NCI-H2081 treated with DMSO at 0.1 percent for 48 hours (cell line): Measurements from ENCODE around the gene PNPLA6.
"Not testable (repeated sequence)": the region's sequence is repeated elsewhere in the genome, so short reads cannot be mapped to it uniquely, and the experiment has no call there.

Source experiments
- DNase-seq: peaks from one replicate; lab custom pipeline; 2025; lab: John Stamatoyannopoulos, UW

Gene PNPLA6

GRCh38 chr19:7556696-7557315, 21.3 kb downstream of the PNPLA6 start:
- no peak for DNase-seq

GRCh38 chr19:7558667-7559066, 23.1 kb downstream of the PNPLA6 start:
- DNase-seq: no peak

DNA sequence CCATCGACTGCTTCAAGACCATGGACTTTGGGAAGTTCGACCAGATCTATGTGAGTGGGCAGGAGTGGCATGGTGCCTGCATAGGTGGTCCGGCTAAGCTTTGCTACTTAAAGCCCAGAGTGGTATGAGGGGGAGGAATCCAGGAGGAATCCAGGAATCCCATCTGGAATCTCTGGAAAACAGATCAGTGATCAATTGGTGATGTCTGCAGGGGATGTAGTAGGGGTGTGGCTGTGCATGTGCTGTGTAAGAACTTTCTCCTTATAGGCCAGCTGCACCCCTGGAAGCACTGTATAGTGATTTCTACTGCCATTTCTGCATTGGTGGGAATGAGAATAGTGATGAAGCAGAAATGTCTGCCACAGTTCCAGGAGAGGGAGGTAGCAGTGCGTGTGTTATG, 23.6 kb downstream of the PNPLA6 start:
- no peak for DNase-seq

GRCh38 chr19:7560255-7560654, 24.7 kb downstream of the PNPLA6 start:
- no peak for DNase-seq

- no peak for DNase-seq
These were observed 25.8 kb downstream of the PNPLA6 start for GRCh38 chr19:7561325-7561724.

- no peak for DNase-seq
These were observed 27.3 kb downstream of the PNPLA6 start for GRCh38 chr19:7562646-7563393.

- DNase-seq: no peak
These were observed 29.3 kb downstream of the PNPLA6 start for GRCh38 chr19:7564866-7565265.

GRCh38 chr19:7565332-7565731, 29.8 kb downstream of the PNPLA6 start:
- DNase-seq: no peak

GRCh38 chr19:7570761-7571160, 35.2 kb downstream of the PNPLA6 start:
- no peak for DNase-seq

- no peak for DNase-seq
These were observed 40.0 kb downstream of the PNPLA6 start for GRCh38 chr19:7575434-7576040.

DNA sequence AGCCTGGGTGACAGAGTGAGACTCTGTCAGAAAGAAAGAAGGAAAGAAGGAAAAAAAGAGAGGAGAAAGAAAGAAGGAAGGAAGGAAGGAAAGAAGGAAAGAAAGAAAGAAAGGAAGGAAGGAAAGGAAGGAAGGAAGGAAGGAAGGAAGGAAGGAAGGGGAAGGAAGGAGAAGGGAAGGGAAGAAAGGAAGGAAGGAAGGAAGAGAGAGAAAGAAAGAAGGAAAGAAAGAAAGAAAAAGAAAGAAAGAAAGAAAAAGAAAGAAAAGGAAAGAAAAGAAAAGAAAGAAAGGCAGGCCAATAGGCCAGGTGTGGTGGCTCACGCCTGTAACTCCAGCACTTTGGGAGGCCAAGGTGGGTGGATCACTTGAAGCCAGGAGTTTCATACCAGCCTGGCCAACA, 41.9 kb downstream of the PNPLA6 start:
- DNase-seq: not testable (repeated sequence)

GRCh38 chr19:7578127-7578526, 42.6 kb downstream of the PNPLA6 start:
- DNase-seq: no peak

DNA sequence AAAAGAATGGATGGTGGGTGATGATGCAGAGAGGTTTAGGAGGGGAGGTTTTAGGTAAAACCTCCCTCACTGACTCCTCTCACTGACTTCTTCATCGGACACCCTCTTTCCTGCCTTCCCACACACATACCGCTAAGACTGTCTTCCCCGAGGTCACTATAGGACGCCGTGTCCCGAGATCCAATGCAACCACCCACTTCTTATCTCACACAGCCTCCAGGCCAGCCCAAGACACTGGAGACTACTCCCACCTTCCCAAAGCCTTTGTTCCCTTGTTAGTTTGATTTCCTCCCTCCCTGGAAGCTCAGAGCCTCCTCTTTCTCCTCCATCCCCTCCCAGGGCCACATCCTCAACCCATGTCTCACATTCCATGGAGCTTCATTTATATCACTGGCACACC, 43.7 kb downstream of the PNPLA6 start:
- DNase-seq: no peak

GRCh38 chr19:7582446-7582845, 46.9 kb downstream of the PNPLA6 start:
- no peak for DNase-seq

DNA sequence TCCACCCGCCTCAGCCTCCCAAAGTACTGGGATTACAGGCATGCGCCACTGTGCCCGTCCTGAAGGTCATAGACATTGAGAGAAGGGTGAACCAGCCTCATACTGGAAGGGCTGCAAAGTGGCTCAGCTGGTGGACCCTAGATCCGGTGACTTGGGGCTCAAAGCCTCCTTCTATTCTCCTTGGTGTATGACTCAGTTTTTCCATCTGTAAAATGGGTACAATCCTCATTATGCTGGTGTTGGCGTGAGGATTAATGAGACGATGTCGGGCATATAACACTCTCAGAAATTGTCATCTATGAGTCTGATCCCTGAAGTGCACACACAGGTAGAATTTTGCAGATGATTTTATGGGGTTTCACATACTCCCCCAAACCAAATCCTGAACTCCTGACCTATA, 54.3 kb downstream of the PNPLA6 start:
- no peak for DNase-seq

- no peak for DNase-seq
These were observed 54.7 kb downstream of the PNPLA6 start for GRCh38 chr19:7590256-7590655.

- peak; percentile 6 for DNase-seq
These were observed 60.1 kb downstream of the PNPLA6 start, which contains the start of gene CAMSAP3 for GRCh38 chr19:7595466-7596133. CAMSAP3 (plus strand) TSS chr19:7595863; CDS start chr19:7596003, 140 bp downstream.

DNA sequence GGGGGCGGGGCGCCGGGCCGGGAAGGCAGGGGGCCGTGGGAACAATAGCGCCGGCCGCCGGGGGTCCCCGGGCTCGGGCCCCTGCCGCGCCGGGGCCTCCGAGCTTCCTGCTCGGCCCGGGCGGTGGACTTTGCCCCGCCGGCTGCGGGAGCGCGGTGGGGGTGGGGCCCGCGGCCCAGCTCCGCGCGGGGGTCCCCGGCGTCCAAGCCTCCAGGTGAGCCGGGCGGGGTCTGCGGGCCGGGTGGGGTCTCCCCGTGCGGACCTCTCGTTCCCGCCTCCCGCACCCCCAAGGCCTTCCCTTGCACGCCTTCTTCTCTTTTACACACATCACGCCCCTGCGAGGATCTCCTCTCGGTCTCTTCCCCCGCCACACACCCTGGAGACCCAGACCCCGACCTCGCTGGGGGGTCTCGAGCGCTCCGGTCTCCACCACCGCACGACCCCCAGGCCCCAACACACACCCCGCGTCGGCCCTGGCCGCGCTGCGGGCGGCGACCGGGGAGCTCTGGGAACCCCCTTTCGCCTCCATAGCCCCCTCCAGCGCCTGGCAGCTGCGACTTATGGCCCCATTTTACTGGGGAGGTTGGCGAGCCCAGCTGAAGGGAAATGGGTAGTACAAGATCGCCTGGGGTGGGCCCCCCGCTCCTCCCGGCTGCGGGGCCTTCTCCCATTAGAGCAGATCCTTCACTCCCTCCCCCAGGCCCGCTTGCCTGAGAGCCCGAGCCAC, 60.9 kb downstream of the PNPLA6 start:
- no peak for DNase-seq

DNA sequence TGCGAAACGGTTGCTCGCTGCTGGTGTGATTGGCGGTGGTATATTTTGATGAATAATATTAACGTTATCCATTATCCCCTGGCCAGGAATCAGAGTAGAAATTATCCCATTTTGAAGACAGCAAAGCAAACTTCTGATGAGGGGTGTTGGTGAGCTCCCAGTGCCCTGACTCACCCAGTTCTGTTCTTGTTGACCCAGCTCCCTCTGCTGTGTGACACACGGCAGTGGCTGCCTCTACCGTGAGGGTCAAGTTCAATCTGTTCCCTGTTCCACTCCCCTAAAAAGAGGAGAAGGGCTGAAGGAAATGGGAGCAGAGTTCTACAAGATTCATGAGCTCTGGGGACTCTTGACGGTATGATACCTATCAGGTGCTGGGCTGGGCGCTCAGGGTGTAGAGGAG, 62.2 kb downstream of the PNPLA6 start:
- no peak for DNase-seq

DNA sequence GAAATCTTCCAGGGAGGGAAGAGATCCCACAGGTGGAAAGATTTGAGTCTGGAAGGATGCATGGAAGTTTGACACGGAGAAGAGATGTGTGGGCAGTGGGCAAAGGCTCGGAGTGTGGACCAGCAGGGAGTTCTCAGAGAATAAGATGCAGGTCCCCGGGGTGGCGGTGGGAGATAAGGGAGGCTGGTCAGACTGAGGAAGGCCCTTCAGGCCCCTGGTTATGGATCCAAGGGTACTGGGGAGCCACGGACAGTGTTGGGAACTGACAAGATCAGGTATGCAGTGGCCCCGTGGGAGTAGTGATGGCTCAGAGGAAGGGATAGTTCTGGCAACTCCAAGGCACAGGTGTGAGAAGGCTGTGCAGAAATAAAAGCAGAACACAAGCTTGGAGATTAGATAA, 62.7 kb downstream of the PNPLA6 start:
- DNase-seq: no peak

DNA sequence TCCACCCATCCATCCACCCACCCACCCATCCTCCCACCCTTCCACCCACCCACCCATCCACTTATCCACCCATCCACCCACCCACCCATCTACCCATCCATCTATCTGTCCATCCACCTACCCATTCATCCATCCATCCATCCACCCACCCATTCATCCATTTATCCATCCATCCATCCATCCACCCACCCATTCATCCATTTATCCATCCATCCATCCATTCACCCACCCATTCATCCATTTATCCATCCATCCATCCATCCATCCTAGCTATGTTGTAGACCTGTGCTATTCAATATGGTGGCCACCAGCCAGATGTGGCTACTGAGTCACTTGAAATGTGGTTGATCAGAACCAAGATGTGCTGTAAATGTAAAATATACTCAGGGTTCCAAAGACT, 65.2 kb downstream of the PNPLA6 start:
- no peak for DNase-seq
